Endothelial cell (in vitro differentiated cells): ENCODE results near the gene RASSF8. TPM values are rescaled to one million over a fixed set of nuclear protein-coding genes. Genes with fewer than 3 reads are reported as not detected.

Experiments used
- DNase-seq: peaks from one replicate; pipeline ENCODE4 v3.0.0; 2021; ENCODE audit warnings: low spot score
- H3K27ac Mint-ChIP-seq: one replicate; pipeline ENCODE4 v1.8.0; 2021; ENCODE audit warnings: mixed read lengths, inconsistent platforms; ENCODE audit not compliant: unreplicated experiment
- H3K27me3 Mint-ChIP-seq: one replicate; pipeline ENCODE4 v1.8.0; 2021; ENCODE audit warnings: mild to moderate bottlenecking, moderate library complexity, mixed read lengths, inconsistent platforms; ENCODE audit not compliant: unreplicated experiment
- H3K36me3 Mint-ChIP-seq: one replicate; pipeline ENCODE4 v1.8.0; 2021; ENCODE audit warnings: mild to moderate bottlenecking, low read depth, mixed read lengths, inconsistent platforms; ENCODE audit not compliant: unreplicated experiment
- H3K4me1 Mint-ChIP-seq: one replicate; pipeline ENCODE4 v1.8.0; 2021; ENCODE audit warnings: mild to moderate bottlenecking, mixed read lengths, inconsistent platforms; ENCODE audit not compliant: unreplicated experiment
- H3K4me3 Mint-ChIP-seq: one replicate; pipeline ENCODE4 v1.8.0; 2021; ENCODE audit warnings: mild to moderate bottlenecking, mixed read lengths, inconsistent platforms; ENCODE audit not compliant: unreplicated experiment
- H3K9me3 Mint-ChIP-seq: one replicate; pipeline ENCODE4 v1.8.0; 2021; ENCODE audit warnings: mixed read lengths, inconsistent platforms; ENCODE audit not compliant: unreplicated experiment
- total RNA-seq: library from RNA; stranded (reverse); fragmentation: NEBNext Ultra II Directional; extraction: Animal tissue kit (Norgen Biotek cat#: 25700); gene quantifications from one replicate; pipeline ENCODE4 v1.2.1, GENCODE V29; 2021; ENCODE audit not compliant: unreplicated experiment
- TF ChIP-seq, protein P1 (sequence below): fragments of 200-600 bp; sonication (generic); IDR thresholded peaks from one replicate; pipeline ENCODE4 v1.5.0; 2021; ENCODE audit warnings: antibody characterized with exemption; ENCODE audit not compliant: unreplicated experiment

RASSF8 gene
- total RNA-seq, 1 donor from 2014 or later, result 87.2 TPM

DNA sequence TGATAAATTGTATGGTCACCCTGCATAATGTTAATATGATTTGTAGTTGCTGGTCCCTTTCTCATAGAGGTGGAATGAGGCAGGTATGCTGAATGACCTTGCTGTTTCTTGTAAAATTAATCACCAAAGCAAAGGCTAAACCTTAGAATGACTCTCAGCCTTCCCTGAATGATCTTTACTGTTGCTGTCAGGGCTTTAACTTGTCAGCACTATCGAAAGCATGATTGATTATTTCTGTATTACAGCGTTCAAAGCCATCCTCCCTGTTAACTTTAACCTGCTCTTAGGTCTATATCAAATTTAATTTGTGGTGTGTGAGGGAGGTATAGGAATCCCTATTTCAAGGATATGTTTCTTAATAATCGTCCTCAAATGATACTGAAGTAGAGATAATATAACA lies 23.1 kb downstream of the RASSF8 start:
- TF ChIP-seq, protein P1, sequence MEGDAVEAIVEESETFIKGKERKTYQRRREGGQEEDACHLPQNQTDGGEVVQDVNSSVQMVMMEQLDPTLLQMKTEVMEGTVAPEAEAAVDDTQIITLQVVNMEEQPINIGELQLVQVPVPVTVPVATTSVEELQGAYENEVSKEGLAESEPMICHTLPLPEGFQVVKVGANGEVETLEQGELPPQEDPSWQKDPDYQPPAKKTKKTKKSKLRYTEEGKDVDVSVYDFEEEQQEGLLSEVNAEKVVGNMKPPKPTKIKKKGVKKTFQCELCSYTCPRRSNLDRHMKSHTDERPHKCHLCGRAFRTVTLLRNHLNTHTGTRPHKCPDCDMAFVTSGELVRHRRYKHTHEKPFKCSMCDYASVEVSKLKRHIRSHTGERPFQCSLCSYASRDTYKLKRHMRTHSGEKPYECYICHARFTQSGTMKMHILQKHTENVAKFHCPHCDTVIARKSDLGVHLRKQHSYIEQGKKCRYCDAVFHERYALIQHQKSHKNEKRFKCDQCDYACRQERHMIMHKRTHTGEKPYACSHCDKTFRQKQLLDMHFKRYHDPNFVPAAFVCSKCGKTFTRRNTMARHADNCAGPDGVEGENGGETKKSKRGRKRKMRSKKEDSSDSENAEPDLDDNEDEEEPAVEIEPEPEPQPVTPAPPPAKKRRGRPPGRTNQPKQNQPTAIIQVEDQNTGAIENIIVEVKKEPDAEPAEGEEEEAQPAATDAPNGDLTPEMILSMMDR, result no peak
- Mint-ChIP-seq H3K27me3 (peaks cover under 1% of the 10 kb centered on the region), H3K4me3 (no peak overlapping the region), H3K36me3 (no peaks in the 10 kb centered on the region), H3K27ac (no peak overlapping the region), H3K9me3 (no peaks in the 10 kb centered on the region), H3K4me1 (peaks cover 12% of the 10 kb centered on the region)
- DNase-seq, result no peak

DNA sequence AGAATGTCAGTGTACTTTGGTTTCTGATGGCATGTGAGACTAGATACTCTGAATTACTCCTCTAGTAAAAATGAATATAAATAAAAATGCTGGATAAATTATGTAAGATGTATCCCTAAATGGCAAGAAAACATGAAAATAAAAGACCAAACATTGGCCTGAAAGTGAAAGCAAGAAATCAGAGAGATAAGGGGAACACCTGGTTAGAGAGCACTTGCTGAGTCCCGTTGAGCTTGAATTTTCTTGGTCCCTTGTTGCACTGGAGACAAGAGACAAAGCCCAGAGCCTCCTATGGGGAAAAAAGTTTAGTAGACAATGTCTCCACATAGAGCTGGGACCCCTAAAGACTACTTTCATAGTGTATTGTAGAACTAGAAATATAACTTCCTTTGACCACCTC lies 23.9 kb downstream of the RASSF8 start:
- Mint-ChIP-seq H3K4me3 (no peak overlapping the region), H3K27ac (peak overlapping the region; percentile 17), H3K36me3 (no peaks in the 10 kb centered on the region), H3K4me1 (peaks cover 12% of the 10 kb centered on the region), H3K27me3 (peaks cover 1% of the 10 kb centered on the region), H3K9me3 (no peaks in the 10 kb centered on the region)
- TF ChIP-seq, protein P1, result no peak
- DNase-seq, result no peak

DNA sequence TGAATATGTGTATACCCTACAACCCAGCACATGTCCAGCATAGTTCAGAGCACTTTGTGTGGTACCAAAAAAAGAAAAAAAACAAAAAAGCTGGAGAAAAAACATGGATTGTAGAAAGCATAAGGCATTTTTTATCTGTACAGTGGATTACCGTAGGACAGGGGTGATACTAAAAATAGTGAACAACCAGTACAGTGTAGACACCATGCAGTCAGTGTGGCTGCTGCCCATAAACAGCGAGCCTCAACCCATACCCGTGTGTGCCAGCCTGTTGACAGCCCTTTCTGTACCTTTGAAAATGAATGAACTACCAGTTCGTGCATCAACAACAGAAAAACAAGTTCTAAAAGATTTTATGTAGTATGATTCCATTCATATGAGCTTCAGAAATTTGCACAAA lies 25.1 kb downstream of the RASSF8 start:
- Mint-ChIP-seq H3K27me3 (peaks cover 1% of the 10 kb centered on the region), H3K4me3 (no peak overlapping the region), H3K36me3 (no peaks in the 10 kb centered on the region), H3K9me3 (no peaks in the 10 kb centered on the region), H3K4me1 (peaks cover 16% of the 10 kb centered on the region), H3K27ac (no peak overlapping the region)
- TF ChIP-seq, protein P1, result no peak
- no peak for DNase-seq

DNA sequence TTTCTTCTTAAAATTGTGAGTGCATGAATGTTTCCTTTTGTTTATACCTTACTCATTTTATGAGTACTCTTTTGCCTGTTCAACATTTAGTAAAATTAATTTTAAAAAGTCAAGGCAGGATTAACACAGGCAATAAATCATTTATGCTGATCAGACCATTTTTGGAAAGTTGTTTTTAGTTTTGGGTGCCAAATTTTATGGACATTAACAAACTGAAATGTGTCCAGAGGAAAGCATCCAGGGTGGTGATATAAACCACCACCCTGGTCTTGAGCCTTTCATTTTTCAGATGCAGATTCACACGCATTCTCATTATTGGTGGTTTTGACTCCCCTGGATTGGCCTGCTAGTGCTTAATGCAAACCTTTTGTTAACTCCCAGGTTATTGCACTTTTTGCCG lies 26.3 kb downstream of the RASSF8 start:
- no peak for DNase-seq
- Mint-ChIP-seq H3K4me3 (no peak overlapping the region), H3K4me1 (peaks cover 18% of the 10 kb centered on the region), H3K27me3 (peaks cover 1% of the 10 kb centered on the region), H3K9me3 (no peaks in the 10 kb centered on the region), H3K27ac (no peak overlapping the region), H3K36me3 (no peaks in the 10 kb centered on the region)
- TF ChIP-seq, protein P1, result no peak

DNA sequence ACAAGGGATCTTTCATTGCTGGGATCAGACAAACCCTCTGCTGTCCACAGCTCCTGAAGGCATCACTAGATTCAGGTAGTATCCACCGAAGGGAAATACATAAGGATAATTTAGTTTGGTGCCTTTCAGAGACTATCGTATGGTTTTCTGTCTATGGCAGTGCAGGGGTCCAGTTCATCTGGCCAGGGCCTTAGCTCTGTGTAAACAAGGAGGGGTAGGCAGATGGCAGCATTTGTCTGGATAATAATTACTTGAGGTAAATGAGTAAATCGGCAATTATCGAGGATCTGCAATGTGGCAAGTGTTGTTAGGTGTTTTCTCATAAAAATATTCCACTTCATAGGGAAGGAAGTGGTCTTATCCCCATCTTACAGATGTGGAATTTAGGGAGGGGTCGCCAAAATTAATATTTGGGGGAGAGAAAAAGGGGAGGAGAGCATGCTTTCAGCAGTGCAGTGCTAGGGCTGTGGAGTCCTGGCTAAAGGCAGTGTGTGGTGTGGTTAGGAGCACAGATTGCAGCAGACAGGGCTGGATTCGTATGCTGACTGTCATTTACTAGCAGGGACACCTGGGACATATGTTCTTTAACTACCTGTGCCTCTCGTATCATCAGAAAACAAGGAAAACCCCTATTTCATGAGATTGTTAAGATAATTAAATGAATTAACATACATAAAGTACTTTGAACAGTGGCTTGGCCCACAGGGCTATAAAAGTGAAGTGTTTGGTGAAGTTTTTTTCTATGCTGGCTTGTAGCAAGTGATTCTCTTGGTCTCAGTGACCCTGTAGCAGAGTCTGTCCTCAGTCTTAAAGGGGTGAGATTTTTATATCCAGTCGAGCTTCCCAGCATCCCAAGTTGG lies 27.1 kb downstream of the RASSF8 start:
- Mint-ChIP-seq H3K27ac (no peak overlapping the region), H3K36me3 (no peaks in the 10 kb centered on the region), H3K4me1 (peaks cover 18% of the 10 kb centered on the region), H3K4me3 (no peak overlapping the region), H3K27me3 (peaks cover 1% of the 10 kb centered on the region), H3K9me3 (no peaks in the 10 kb centered on the region)
- TF ChIP-seq, protein P1, result no peak
- DNase-seq, result no peak
